K562 (cell line): ENCODE results near the gene G6PC1. TPM values are rescaled to one million over a fixed set of nuclear protein-coding genes. Genes with fewer than 3 reads are reported as not detected.
"Not testable (repeated sequence)": the region's sequence is repeated elsewhere in the genome, so short reads cannot be mapped to it uniquely, and the experiment has no call there.

Experiments used
- ATAC-seq: fragments of 200-7000 bp; cut with Tn5 transposase; 3 replicates; pipeline ENCODE4 v1.9.1; 2020; ENCODE audit warnings: moderate library complexity
- BruUV-seq: library from RNA; stranded (reverse); fragments of 400-500 nt; replicated peaks from 2 replicates; lab custom pipeline; 2021; lab: Mats Ljungman, UMichigan
- CTCF ChIA-PET: fragments of 300-600 bp; formaldehyde crosslinking; extraction: SDS; loops from one replicate; lab custom pipeline; 2021; ENCODE audit warnings: low intra/inter-chr PET ratio; lab: Yijun Ruan, JAX
- POLR2A ChIA-PET: fragments of 300-600, 350-650 bp; sonication (Branson Sonifier 250); formaldehyde crosslinking; extraction: SDS; loops from one replicate; lab custom pipeline; 2021; ENCODE audit warnings: antibody characterized with exemption, inconsistent platforms; lab: Yijun Ruan, JAX
- DNase-seq, 4 experiments: peaks; one replicate each; pipeline versions ENCODE4 v3.0.0 to v3.0.0-alpha.2; 2011 to 2018; ENCODE audit warnings: low spot score in 3 of 4, mixed read lengths in 3 of 4; ENCODE audit errors: extremely low read depth in 1 of 4
- FAIRE-seq: peaks from 2 replicates; lab custom pipeline; 2011; peaks lifted over from hg19 to GRCh38; lab: Jason Lieb, UNC
- H2AFZ ChIP-seq: 2 replicates; pipeline ENCODE4 v1.6.0; 2011; ENCODE audit warnings: low read depth, low read length, control low read depth, inconsistent platforms
- H3K27ac ChIP-seq: fragments of 200-600 bp; 3 replicates; pipeline ENCODE4 v1.8.0; 2011; ENCODE audit warnings: low read depth, mild to moderate bottlenecking, control low read depth, inconsistent platforms, low read length, moderate library complexity, mixed read lengths; ENCODE audit errors: extremely low read depth
- H3K27me3 ChIP-seq, 2 experiments: fragments of 300-600 bp in 1 of 2; 2 replicates in 1 of 2; 3 replicates in 1 of 2; pipeline versions ENCODE4 v1.6.0 to v1.8.0; 2011; ENCODE audit warnings: inconsistent platforms in 2 of 2, low read length in 2 of 2, mild to moderate bottlenecking in 1 of 2, mixed read lengths in 1 of 2, moderate library complexity in 1 of 2; ENCODE audit not compliant: control insufficient read depth in 2 of 2, insufficient read depth in 2 of 2
- H3K36me3 ChIP-seq: fragments of 300-600 bp; 3 replicates; pipeline ENCODE4 v1.8.0; 2011; ENCODE audit warnings: mild to moderate bottlenecking, low read length, inconsistent platforms; ENCODE audit not compliant: control insufficient read depth, insufficient read depth
- H3K4me1 ChIP-seq, 2 experiments: fragments of 200-600 bp in 1 of 2; replicated peaks in 1 of 2; 2 replicates in 1 of 2; 3 replicates in 1 of 2; pipeline versions ENCODE4 v1.5.1 to v1.8.0; 2011; ENCODE audit warnings: inconsistent platforms in 2 of 2, low read length in 2 of 2, mild to moderate bottlenecking in 1 of 2, mixed read lengths in 1 of 2, moderate library complexity in 1 of 2; ENCODE audit not compliant: control insufficient read depth in 2 of 2, insufficient read depth in 2 of 2
- H3K4me2 ChIP-seq: 2 replicates; pipeline ENCODE4 v1.6.1; 2011; ENCODE audit warnings: low read length, control low read depth, inconsistent platforms, mixed read lengths; ENCODE audit not compliant: insufficient read depth
- H3K4me3 ChIP-seq: fragments of 200-600 bp; sonication (generic), shearing (Covaris generic); 2 replicates; pipeline ENCODE4 v1.5.1; 2016; ENCODE audit warnings: control low read depth, inconsistent platforms
- H3K79me2 ChIP-seq: fragments of 200-600 bp; 3 replicates; pipeline ENCODE4 v1.8.0; 2011; ENCODE audit warnings: low read length, inconsistent platforms; ENCODE audit not compliant: control insufficient read depth, insufficient read depth
- H3K9ac ChIP-seq, 2 experiments: 2 replicates each; pipeline versions ENCODE4 v1.6.0 to v1.6.1; 2011; ENCODE audit warnings: low read depth in 2 of 2, low read length in 2 of 2, control low read depth in 1 of 2, inconsistent platforms in 1 of 2, mild to moderate bottlenecking in 1 of 2, mixed read lengths in 1 of 2; ENCODE audit not compliant: insufficient read depth in 1 of 2
- H3K9me1 ChIP-seq: one replicate; pipeline ENCODE4 v1.6.0; 2011; ENCODE audit warnings: inconsistent platforms, mild to moderate bottlenecking, low read length, moderate library complexity; ENCODE audit not compliant: control insufficient read depth, insufficient read depth
- H3K9me3 ChIP-seq: replicated peaks from 2 replicates; pipeline ENCODE4 v1.5.1; 2011; ENCODE audit warnings: low read depth, low read length, inconsistent platforms; ENCODE audit not compliant: control insufficient read depth, insufficient read depth
- H4K20me1 ChIP-seq: replicated peaks from 2 replicates; pipeline ENCODE4 v1.6.1; 2011; ENCODE audit warnings: low read length, inconsistent platforms, mixed read lengths; ENCODE audit not compliant: control insufficient read depth, insufficient read depth
- ARID1B ChIP-seq: fragments of 450-650 bp; IDR thresholded peaks from 2 replicates; pipeline ENCODE4 v1.6.1; 2016; ENCODE audit warnings: antibody characterized with exemption, mild to moderate bottlenecking, inconsistent platforms
- SIN3A ChIP-seq, 2 experiments: fragments of 150-350 bp in 1 of 2; IDR thresholded peaks; 2 replicates each; pipeline ENCODE4 v1.6.1; 2011 to 2016; ENCODE audit warnings: borderline replicate concordance in 2 of 2, low read depth in 2 of 2, low read length in 2 of 2, mild to moderate bottlenecking in 2 of 2, moderate library complexity in 2 of 2; ENCODE audit not compliant: control insufficient read depth in 1 of 2
- TAF9B ChIP-seq: fragments of 450-650 bp; IDR thresholded peaks from 2 replicates; pipeline ENCODE4 v1.6.1; 2018; ENCODE audit warnings: mild to moderate bottlenecking; ENCODE audit not compliant: partially characterized antibody
- WGBS: fragments of 100-300 bp; shearing (Covaris generic); methylation state at CpG from one replicate; pipeline ENCODE4 v1.1.6; 2016; ENCODE audit warnings: low coverage, mixed read lengths; ENCODE audit not compliant: insufficient coverage; ENCODE audit errors: missing lambda C conversion rate; 5-methylcytosine and 5-hydroxymethylcytosine counted together
- in situ Hi-C: fragments of 300-500 bp; cut with MboI; formaldehyde crosslinking; loops from 4 replicates; pipeline ENCODE4 v1.15.0; 2018; ENCODE audit warnings: inconsistent platforms, mixed read lengths
- intact Hi-C: fragments of 100-400 bp; cut with micrococcal nuclease; formaldehyde crosslinking; loops from 2 replicates; pipeline ENCODE4 v1.14.2; 2022
- polyA plus RNA-seq, 8 experiments: library from polyadenylated mRNA; depleted of rRNA in 4 of 8; stranded (reverse) in 5 of 8; unstranded in 3 of 8; fragments of >200 nt; fragmentation: Nextera tagmentation in 2 of 8; fragmentation: Illumina TruSeq in 1 of 8; extraction: Ambion mirVana in 2 of 8; extraction: Trizol in 1 of 8; gene quantifications; 2 replicates each; pipeline versions ENCODE4 v1.2.1 to v1.2.3, GENCODE V29; 2011 to 2014; ENCODE audit warnings: inconsistent platforms in 1 of 8, missing spikeins in 1 of 8
- total RNA-seq, 7 experiments: library from RNA; depleted of rRNA in 6 of 7; stranded (reverse); fragments of >200 nt in 6 of 7; fragmentation: Illumina TruSeq in 2 of 7; extraction: Trizol in 2 of 7; gene quantifications; 2 replicates each; pipeline versions ENCODE4 v1.2.1 to v1.2.3, GENCODE V29; 2011 to 2021; ENCODE audit warnings: low replicate concordance in 1 of 7

G6PC1 gene
- total and polyA plus RNA-seq, 9 of the 15 experiments (the other 6 are each of a cell fraction or from before 2014, with no cell fraction given), result not detected

GRCh38 chr17:42880776-42881310 is 19.8 kb upstream of the G6PC1 start (continued):
- TF ChIP-seq TAF9B (no peak), ARID1B (no peak), SIN3A (IDR thresholded peaks at IDR 0.05; ENCODE audit: borderline replicate concordance in 2 of 2, control insufficient read depth in 1 of 2, low read depth in 2 of 2, low read length in 2 of 2) (no peak)

- H3K27ac ChIP-seq, FAIRE-seq, H2AFZ ChIP-seq, H4K20me1 ChIP-seq, H3K9ac ChIP-seq, H3K9me1 ChIP-seq, H3K9me3 ChIP-seq, BruUV-seq, H3K79me2 ChIP-seq, ATAC-seq, H3K4me3 ChIP-seq, in situ Hi-C loops, DNase-seq, H3K4me2 ChIP-seq, CTCF ChIA-PET, H3K36me3 ChIP-seq: not testable (repeated sequence)
- WGBS, result 41% methylated on average over 6 of the region's 6 CpGs
- Histone ChIP-seq H3K4me1 (peaks cover 5 to 13% of the 10 kb centered on the region in 2 experiments; a peak in 2 of 5 replicates), H3K27me3 (peaks cover 5 to 14% of the 10 kb centered on the region in 2 experiments; a peak in 3 of 5 replicates)
- intact Hi-C loops, result loop anchor here (5.0 kb wide), 1 partner anchor 41 kb away; no protein-coding TSS in a partner anchor
- POLR2A ChIA-PET, result interaction anchor here (0.7 to 0.9 kb wide), 2 partner anchors 57 to 116 kb away, joined by 3 to 5 read pairs; no protein-coding TSS in a partner anchor
Observed at GRCh38 chr17:42881706-42882105, 18.9 kb upstream of the G6PC1 start.
